Measurements from ENCODE around the gene TSC22D3. TPM values are rescaled to one million over a fixed set of nuclear protein-coding genes. Genes with fewer than 3 reads are reported as not detected.

Gene TSC22D3
- total and polyA plus RNA-seq, 4 donors: 117 to 447 (median 303) TPM

DNA sequence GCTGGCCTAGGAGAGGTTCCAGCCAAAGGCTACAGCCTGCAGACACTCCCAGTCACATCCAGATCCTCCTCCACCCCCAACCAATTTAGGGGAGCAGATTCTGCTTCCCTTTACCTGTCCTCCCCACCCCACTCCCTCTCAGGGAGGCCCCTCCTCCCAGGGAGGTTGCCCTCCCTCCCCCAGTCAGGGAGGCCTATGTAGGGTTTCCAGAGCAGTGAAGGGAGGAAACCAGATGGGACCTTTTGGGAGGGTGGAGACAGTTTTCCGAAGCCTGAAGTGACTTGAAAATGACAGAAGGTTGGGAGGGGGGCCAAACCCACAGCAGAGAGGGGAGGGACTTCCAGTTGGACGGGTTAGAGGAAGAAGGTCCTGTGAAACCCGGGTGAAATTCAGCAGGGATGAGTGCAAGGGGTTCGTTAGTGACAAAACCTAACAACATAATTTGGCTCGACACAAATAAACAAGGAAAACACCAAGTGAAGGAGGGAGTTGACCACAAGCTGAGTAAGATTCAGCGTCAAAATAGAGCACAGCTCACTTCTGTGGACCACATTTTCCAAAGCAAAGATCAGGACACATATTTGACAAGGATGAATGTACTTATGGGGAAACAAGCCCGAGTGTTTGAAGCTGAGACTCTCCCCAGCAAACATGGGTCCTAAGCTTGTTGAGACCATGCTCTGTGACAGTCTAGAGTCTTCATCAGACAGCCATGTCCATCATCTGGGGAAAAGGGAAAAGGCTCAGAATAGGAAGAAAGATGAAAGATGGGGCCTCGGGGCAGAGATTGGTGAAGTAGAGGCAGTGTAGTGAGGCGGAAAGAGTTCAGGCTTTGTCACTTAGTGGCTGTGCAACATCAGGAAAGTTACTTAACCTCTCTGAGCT is 100.9 kb downstream of the TSC22D3 start:
- H3K9me3 ChIP-seq (ENCODE audit: control insufficient read depth in 4 of 4, insufficient read depth in 3 of 4, low read length in 3 of 4): no peaks in the 10 kb centered on the region
- no peak overlapping the region for H3K4me3 ChIP-seq
- H3K27me3 ChIP-seq (ENCODE audit: control insufficient read depth in 3 of 3, insufficient read depth in 3 of 3, low read length in 2 of 3): peaks cover 0 to 18% (median 7%) of the 10 kb centered on the region in 3 donors
- peak overlapping the region; percentile 79 to 95 for H3K27ac ChIP-seq (ENCODE audit: low read depth in 1 of 2, low read length in 1 of 2)
- H3K4me1 ChIP-seq (ENCODE audit: control insufficient read depth in 5 of 5, insufficient read depth in 5 of 5, low read length in 5 of 5): peaks cover 0 to 25% (median 6%) of the 10 kb centered on the region in 5 donors
- no peak for ATAC-seq (ENCODE audit: insufficient read depth, low FRiP score)
- DNase-seq: peak in 2 of 3 donors; percentile 39 to 68
- H3K36me3 ChIP-seq (ENCODE audit: control insufficient read depth in 4 of 4, insufficient read depth in 4 of 4, low read length in 4 of 4): no peaks in the 10 kb centered on the region
- TF ChIP-seq CTCF (IDR thresholded peaks at IDR 0.05; ENCODE audit: control extremely low read depth, extremely low read depth): no peak
- 9 to 37% methylated on average over 9 of the region's 9 CpGs for WGBS, 2 donors
- no peak overlapping the region for H3K9ac ChIP-seq (ENCODE audit: insufficient read depth in 1 of 2, low read length in 2 of 2)

DNA sequence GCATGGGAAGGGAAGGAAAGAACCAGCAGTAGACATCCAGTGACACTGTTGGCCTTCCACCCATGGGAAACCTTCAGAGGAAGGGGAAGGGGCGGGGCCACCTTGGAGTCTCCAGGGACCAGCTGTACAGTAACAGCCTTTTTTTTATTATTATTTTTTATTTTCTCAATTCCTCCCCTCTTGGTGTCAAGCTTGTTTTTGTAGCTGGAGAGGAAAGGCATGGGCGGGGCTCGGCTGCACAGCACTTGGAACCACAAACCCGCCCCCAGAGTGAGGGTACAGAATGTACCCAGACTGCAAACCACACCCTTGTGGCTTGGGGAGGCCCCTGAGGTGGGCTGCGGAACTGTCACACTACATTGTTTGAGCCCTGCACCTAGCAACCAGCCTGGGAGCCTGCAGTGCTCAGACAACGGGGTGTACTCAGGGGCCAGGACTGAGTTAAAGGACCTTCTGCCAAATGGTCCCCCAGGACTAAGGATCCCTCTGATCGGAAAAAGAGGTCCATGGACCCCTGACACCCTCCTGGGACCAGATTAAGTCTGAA is 101.6 kb downstream of the TSC22D3 start:
- DNase-seq (peak in 1 of 3 donors; percentile 31), ATAC-seq (ENCODE audit: insufficient read depth, low FRiP score) (peak; percentile 69)
- Histone ChIP-seq H3K4me3 (no peak overlapping the region), H3K9ac (ENCODE audit: insufficient read depth in 1 of 2, low read length in 2 of 2) (peak overlapping the region in 1 of 2 donors; percentile 32), H3K9me3 (ENCODE audit: control insufficient read depth in 4 of 4, insufficient read depth in 3 of 4, low read length in 3 of 4) (no peaks in the 10 kb centered on the region), H3K36me3 (ENCODE audit: control insufficient read depth in 4 of 4, insufficient read depth in 4 of 4, low read length in 4 of 4) (no peaks in the 10 kb centered on the region), H3K27me3 (ENCODE audit: control insufficient read depth in 3 of 3, insufficient read depth in 3 of 3, low read length in 2 of 3) (peaks cover 0 to 13% (median 7%) of the 10 kb centered on the region in 3 donors), H3K27ac (ENCODE audit: low read depth in 1 of 2, low read length in 1 of 2) (peak overlapping the region; percentile 79 to 95), H3K4me1 (ENCODE audit: control insufficient read depth in 5 of 5, insufficient read depth in 5 of 5, low read length in 5 of 5) (peaks cover 0 to 25% (median 8%) of the 10 kb centered on the region in 5 donors)
- 4 to 32% methylated on average over 6 to 7 of the region's 7 CpGs for WGBS, 2 donors
- TF ChIP-seq CTCF (IDR thresholded peaks at IDR 0.05; ENCODE audit: control extremely low read depth, extremely low read depth): no peak

DNA sequence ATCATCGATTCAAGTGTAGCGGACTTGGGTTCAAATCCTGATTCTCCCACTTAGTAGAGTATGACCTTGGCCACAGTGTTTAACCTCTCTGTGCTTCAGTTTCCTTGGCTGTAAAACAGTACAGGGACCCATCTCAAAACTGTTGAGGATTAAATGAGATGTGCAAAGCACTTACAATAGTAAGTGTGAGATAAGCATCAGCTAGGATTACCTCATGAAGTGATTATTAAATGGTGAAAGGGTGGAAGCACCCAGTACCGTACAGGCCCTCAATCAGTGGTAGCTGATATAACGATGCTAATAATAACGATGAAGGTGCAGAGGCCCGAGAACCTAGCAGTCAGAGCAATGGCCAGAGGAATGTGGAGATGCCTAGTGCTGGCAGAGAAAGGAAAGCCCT is 102.2 kb downstream of the TSC22D3 start:
- ATAC-seq (ENCODE audit: insufficient read depth, low FRiP score) (no peak), DNase-seq (no peak)
- H3K27ac ChIP-seq (ENCODE audit: low read depth in 1 of 2, low read length in 1 of 2): peak overlapping the region; percentile 74 to 94
- TF ChIP-seq CTCF (IDR thresholded peaks at IDR 0.05; ENCODE audit: control extremely low read depth, extremely low read depth): no peak
- peak overlapping the region in 1 of 2 donors; percentile 32 for H3K9ac ChIP-seq (ENCODE audit: insufficient read depth in 1 of 2, low read length in 2 of 2)
- 52 to 61% methylated on average over 6 of the region's 6 CpGs for WGBS, 2 donors
- peaks cover 0 to 9% (median 7%) of the 10 kb centered on the region in 3 donors for H3K27me3 ChIP-seq (ENCODE audit: control insufficient read depth in 3 of 3, insufficient read depth in 3 of 3, low read length in 2 of 3)
- no peak overlapping the region for H3K4me3 ChIP-seq
- H3K36me3 ChIP-seq (ENCODE audit: control insufficient read depth in 4 of 4, insufficient read depth in 4 of 4, low read length in 4 of 4): no peaks in the 10 kb centered on the region
- H3K9me3 ChIP-seq (ENCODE audit: control insufficient read depth in 4 of 4, insufficient read depth in 3 of 4, low read length in 3 of 4): no peaks in the 10 kb centered on the region
- peaks cover 0 to 25% (median 6%) of the 10 kb centered on the region in 5 donors for H3K4me1 ChIP-seq (ENCODE audit: control insufficient read depth in 5 of 5, insufficient read depth in 5 of 5, low read length in 5 of 5)
